MM.1S (cell line): ENCODE results near the gene SLC6A3.

Source experiments
- DNase-seq: peaks from one replicate; pipeline ENCODE4 v3.0.0-alpha.2; 2015
- H2AFZ ChIP-seq: fragments of 300-600 bp; sonication (generic); 2 replicates; pipeline ENCODE4 v1.6.0; 2016; ENCODE audit warnings: antibody characterized with exemption, low read length
- H3F3A ChIP-seq: fragments of 300-600 bp; sonication (generic); 2 replicates; pipeline ENCODE4 v1.6.1; 2016; ENCODE audit warnings: mild to moderate bottlenecking, antibody characterized with exemption, low read length, moderate library complexity, mixed read lengths; ENCODE audit not compliant: insufficient read depth
- H3K27ac ChIP-seq: fragments of 300-600 bp; sonication (generic); 2 replicates; pipeline ENCODE4 v1.5.1; 2016; ENCODE audit warnings: mild to moderate bottlenecking, low read length
- H3K27me3 ChIP-seq: fragments of 300-600 bp; sonication (generic); replicated peaks from 2 replicates; pipeline ENCODE4 v1.6.0; 2016; ENCODE audit warnings: low read length; ENCODE audit not compliant: insufficient read depth
- H3K36me3 ChIP-seq: fragments of 300-600 bp; sonication (generic); replicated peaks from 2 replicates; pipeline ENCODE4 v1.6.1; 2016; ENCODE audit warnings: mild to moderate bottlenecking, low read length, mixed read lengths; ENCODE audit not compliant: insufficient read depth
- H3K4me1 ChIP-seq: fragments of 300-600 bp; sonication (generic); 2 replicates; pipeline ENCODE4 v1.6.1; 2016; ENCODE audit warnings: low read length, mixed read lengths
- H3K4me2 ChIP-seq: fragments of 300-600 bp; sonication (generic); 2 replicates; pipeline ENCODE4 v1.6.0; 2016; ENCODE audit warnings: low read depth, low read length
- H3K4me3 ChIP-seq: fragments of 300-600 bp; sonication (generic); 2 replicates; pipeline ENCODE4 v1.5.1; 2016; ENCODE audit warnings: low read length, mixed read lengths
- H3K79me2 ChIP-seq: fragments of 300-600 bp; sonication (generic); 2 replicates; pipeline ENCODE4 v1.6.1; 2016; ENCODE audit warnings: mixed run types, low read length, mixed read lengths
- H3K9ac ChIP-seq: fragments of 300-600 bp; sonication (generic); 2 replicates; pipeline ENCODE4 v1.6.1; 2016; ENCODE audit warnings: low read length, mixed read lengths
- H3K9me2 ChIP-seq: fragments of 300-600 bp; sonication (generic); replicated peaks from 2 replicates; pipeline ENCODE4 v1.6.1; 2016; ENCODE audit warnings: mild to moderate bottlenecking, low read length, mixed read lengths; ENCODE audit not compliant: insufficient read depth
- H3K9me3 ChIP-seq: fragments of 300-600 bp; sonication (generic); replicated peaks from 2 replicates; pipeline ENCODE4 v1.6.1; 2016; ENCODE audit warnings: mild to moderate bottlenecking, low read length, mixed read lengths; ENCODE audit not compliant: insufficient read depth
- H4K20me1 ChIP-seq: fragments of 300-600 bp; sonication (generic); 2 replicates; pipeline ENCODE4 v1.6.1; 2016; ENCODE audit warnings: mild to moderate bottlenecking, low read length, moderate library complexity, mixed read lengths; ENCODE audit not compliant: insufficient read depth
- CTCF ChIP-seq: fragments of 300-600 bp; sonication (generic); IDR thresholded peaks from 2 replicates; pipeline ENCODE4 v1.5.1; 2016; ENCODE audit warnings: antibody characterized with exemption, low read length, mixed read lengths
- EZH2 ChIP-seq: fragments of 300-600 bp; sonication (generic); optimal IDR thresholded peaks from 2 replicates; pipeline ENCODE3; 2017; ENCODE audit warnings: low read depth, mild to moderate bottlenecking, antibody characterized with exemption, low read length, mixed read lengths
- EZH2phosphoT487 ChIP-seq: fragments of 300-600 bp; sonication (generic); IDR thresholded peaks from 2 replicates; pipeline ENCODE4 v1.6.1; 2018; ENCODE audit warnings: antibody characterized with exemption, low read length

Gene SLC6A3

DNA sequence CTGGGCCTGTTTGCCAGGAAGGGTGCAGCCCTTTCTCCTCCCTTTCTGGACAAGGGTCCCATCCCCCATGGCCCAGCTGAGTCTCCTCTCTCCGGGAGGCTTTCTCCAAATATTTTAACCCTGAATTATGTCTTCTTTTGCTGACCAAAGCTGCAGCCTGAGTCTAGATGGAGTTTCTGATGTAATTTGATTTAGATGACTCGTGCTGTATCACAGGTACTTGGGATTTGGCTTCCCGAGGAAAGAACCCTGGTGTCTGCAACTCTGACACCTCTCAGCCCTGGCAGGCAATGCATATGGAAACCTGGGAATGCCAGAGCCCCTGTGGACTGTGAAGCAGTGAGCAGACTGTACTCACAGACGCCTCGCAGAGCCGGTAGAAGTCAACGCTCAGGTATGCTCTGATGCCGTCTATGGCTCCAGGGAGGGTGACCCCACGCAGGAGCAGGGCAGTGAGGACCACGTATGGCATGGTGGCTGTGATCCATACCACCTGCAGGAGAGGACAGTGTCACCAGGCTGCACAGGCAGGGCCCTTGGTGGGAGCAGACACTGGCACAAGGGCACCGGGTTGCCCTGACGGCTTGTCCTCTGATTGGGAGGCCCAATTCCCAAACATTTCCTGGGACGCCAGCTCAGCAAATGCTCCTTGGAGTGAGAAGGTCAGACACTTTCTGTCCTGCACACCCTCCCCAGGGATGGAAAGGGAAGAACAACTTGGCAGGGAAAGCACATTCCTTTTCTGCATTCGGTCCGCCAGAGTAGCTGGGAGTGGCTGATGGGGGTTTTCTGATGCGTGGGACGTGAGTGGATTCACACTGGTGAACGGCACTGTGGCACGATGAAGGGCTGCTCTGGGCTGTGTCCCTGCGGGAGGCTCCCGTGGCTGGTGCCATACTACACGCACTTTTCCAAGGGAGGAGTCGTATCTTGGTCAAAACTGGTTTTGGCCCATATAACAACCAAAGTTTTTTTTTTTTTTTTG is 24.7 kb downstream of the SLC6A3 start:
- H3K9me2 ChIP-seq, result no peaks in the 10 kb centered on the region
- no peak overlapping the region for H2AFZ ChIP-seq
- no peak overlapping the region for H3K27ac ChIP-seq
- H4K20me1 ChIP-seq, result no peaks in the 10 kb centered on the region
- H3K4me1 ChIP-seq, result no peaks in the 10 kb centered on the region
- no peak overlapping the region for H3K4me2 ChIP-seq
- H3K36me3 ChIP-seq, result no peaks in the 10 kb centered on the region
- H3K27me3 ChIP-seq, result peaks cover 34% of the 10 kb centered on the region
- H3K79me2 ChIP-seq, result no peaks in the 10 kb centered on the region
- no peak overlapping the region for H3K4me3 ChIP-seq
- H3F3A ChIP-seq, result no peaks in the 10 kb centered on the region
- no peak for DNase-seq
- H3K9me3 ChIP-seq, result no peaks in the 10 kb centered on the region
- no peak overlapping the region for H3K9ac ChIP-seq
- TF ChIP-seq EZH2, result no peak
- no peak for TF ChIP-seq CTCF
- no peak for TF ChIP-seq EZH2phosphoT487

- Histone ChIP-seq H3K4me2 (no peak overlapping the region), H3K4me3 (no peak overlapping the region), H3K27me3 (peaks cover 38% of the 10 kb centered on the region), H4K20me1 (no peaks in the 10 kb centered on the region), H3K9me3 (no peaks in the 10 kb centered on the region), H3K27ac (no peak overlapping the region), H3K9me2 (no peaks in the 10 kb centered on the region), H3K4me1 (no peaks in the 10 kb centered on the region), H3F3A (no peaks in the 10 kb centered on the region), H3K79me2 (no peaks in the 10 kb centered on the region), H2AFZ (no peak overlapping the region), H3K9ac (no peak overlapping the region), H3K36me3 (no peaks in the 10 kb centered on the region)
- DNase-seq, result no peak
- TF ChIP-seq EZH2 (no peak), EZH2phosphoT487 (no peak), CTCF (no peak)
Observed at GRCh38 chr5:1419476-1420210, 25.6 kb downstream of the SLC6A3 start.

- no peak for DNase-seq
- TF ChIP-seq EZH2, result no peak
- no peak for TF ChIP-seq CTCF
- TF ChIP-seq EZH2phosphoT487, result no peak
- Histone ChIP-seq H3K9me3 (no peaks in the 10 kb centered on the region), H3K27ac (no peak overlapping the region), H4K20me1 (no peaks in the 10 kb centered on the region), H3K4me2 (no peak overlapping the region), H3F3A (no peaks in the 10 kb centered on the region), H3K9ac (no peak overlapping the region), H3K36me3 (no peaks in the 10 kb centered on the region), H3K4me3 (no peak overlapping the region), H3K9me2 (no peaks in the 10 kb centered on the region), H3K27me3 (peaks cover 40% of the 10 kb centered on the region), H3K79me2 (no peaks in the 10 kb centered on the region), H3K4me1 (no peaks in the 10 kb centered on the region), H2AFZ (no peak overlapping the region)
Observed at GRCh38 chr5:1418921-1419280, 26.3 kb downstream of the SLC6A3 start.
